MCF 10A (cell line): Measurements from ENCODE around the gene MAN1A1. TPM values are rescaled to one million over a fixed set of nuclear protein-coding genes. Genes with fewer than 3 reads are reported as not detected.
A peak's percentile ranks its signal among the peaks of the same experiment; 100 is the strongest.

Experiments
- BruUV-seq: library from RNA; stranded (reverse); fragments of 400-500 nt; replicated peaks from 2 replicates; lab custom pipeline; 2021; lab: Mats Ljungman, UMichigan
- CTCF ChIA-PET: fragments of 300-600 bp; sonication (Branson Sonifier 250); formaldehyde crosslinking; extraction: SDS; loops from one replicate; lab custom pipeline; 2021; ENCODE audit warnings: antibody characterized with exemption, inconsistent platforms; lab: Yijun Ruan, JAX
- POLR2A ChIA-PET: fragments of 300-600, 350-650 bp; sonication (Branson Sonifier 250); formaldehyde crosslinking; extraction: SDS; loops from one replicate; lab custom pipeline; 2020; ENCODE audit warnings: antibody characterized with exemption, inconsistent platforms; lab: Yijun Ruan, JAX
- DNase-seq: peaks from one replicate; pipeline ENCODE4 v3.0.0-alpha.2; 2018; ENCODE audit not compliant: unreplicated experiment
- H3K27ac Mint-ChIP-seq: one replicate; pipeline ENCODE4 v1.8.0; 2022; ENCODE audit warnings: mild to moderate bottlenecking, low read depth, mixed read lengths; ENCODE audit not compliant: unreplicated experiment
- H3K27me3 Mint-ChIP-seq: one replicate; pipeline ENCODE4 v1.8.0; 2022; ENCODE audit warnings: mixed read lengths; ENCODE audit not compliant: insufficient read depth, unreplicated experiment
- H3K36me3 Mint-ChIP-seq: one replicate; pipeline ENCODE4 v1.8.0; 2022; ENCODE audit warnings: mild to moderate bottlenecking, moderate library complexity, mixed read lengths; ENCODE audit not compliant: insufficient read depth, unreplicated experiment
- H3K4me1 Mint-ChIP-seq: one replicate; pipeline ENCODE4 v1.8.0; 2022; ENCODE audit warnings: mixed read lengths; ENCODE audit not compliant: insufficient read depth, unreplicated experiment
- H3K4me3 Mint-ChIP-seq: one replicate; pipeline ENCODE4 v1.8.0; 2022; ENCODE audit warnings: mild to moderate bottlenecking, moderate library complexity, mixed read lengths; ENCODE audit not compliant: unreplicated experiment
- H3K9me3 Mint-ChIP-seq: one replicate; pipeline ENCODE4 v1.8.0; 2022; ENCODE audit warnings: mixed read lengths; ENCODE audit not compliant: unreplicated experiment
- CTCF ChIP-seq: fragments of 200-600 bp; IDR thresholded peaks from one replicate; pipeline ENCODE4 v1.8.0; 2022; ENCODE audit warnings: antibody characterized with exemption, mild to moderate bottlenecking; ENCODE audit not compliant: unreplicated experiment
- intact Hi-C: fragments of 100-400 bp; cut with micrococcal nuclease; formaldehyde crosslinking; loops from 2 replicates; pipeline ENCODE4 v1.14.1; 2022
- total RNA-seq: library from RNA; stranded (reverse); gene quantifications from 2 replicates; pipeline ENCODE4 v1.2.3, GENCODE V29; 2022

The MAN1A1 gene
- total RNA-seq, 1 experiment from 2014 or later, result 1.3 TPM

GRCh38 chr6:119147101-119148053, 202.2 kb downstream of the MAN1A1 start:
- intact Hi-C loops, result loop anchor here (1.0 to 5.0 kb wide), 10 partner anchors 18 to 1679 kb away; no protein-coding TSS in a partner anchor
- ChIA-PET CTCF (interaction anchor here (0.6 to 7.3 kb wide), 45 partner anchors 10 to 1987 kb away, joined by 3 to 60 read pairs (median 4); no protein-coding TSS in a partner anchor), POLR2A (interaction anchor here (0.6 to 3.0 kb wide), 7 partner anchors 21 to 1884 kb away, joined by 3 to 17 read pairs (median 3); no protein-coding TSS in a partner anchor)
- TF ChIP-seq CTCF, result no peak
- Mint-ChIP-seq H3K36me3 (peaks cover 6% of the 10 kb centered on the region), H3K4me3 (no peak overlapping the region), H3K27ac (peak overlapping the region; percentile 0), H3K4me1 (peaks cover 19% of the 10 kb centered on the region), H3K9me3 (no peaks in the 10 kb centered on the region), H3K27me3 (no peaks in the 10 kb centered on the region)
- BruUV-seq, result no TSS peak
- DNase-seq, result peak; percentile 96

GRCh38 chr6:119145111-119145510, 204.4 kb downstream of the MAN1A1 start:
- Mint-ChIP-seq H3K36me3 (peaks cover 9% of the 10 kb centered on the region), H3K27ac (no peak overlapping the region), H3K9me3 (no peaks in the 10 kb centered on the region), H3K27me3 (no peaks in the 10 kb centered on the region), H3K4me3 (no peak overlapping the region), H3K4me1 (peaks cover 19% of the 10 kb centered on the region)
- DNase-seq, result no peak
- intact Hi-C loops, result loop anchor here (5.0 kb wide), 1 partner anchor 577 kb away; no protein-coding TSS in a partner anchor
- ChIA-PET POLR2A (no interaction called here), CTCF (interaction anchor here (0.6 to 7.3 kb wide), 5 partner anchors 13 to 483 kb away, joined by 3 to 33 read pairs (median 4); no protein-coding TSS in a partner anchor)
- BruUV-seq, result no TSS peak
- no peak for TF ChIP-seq CTCF

DNA sequence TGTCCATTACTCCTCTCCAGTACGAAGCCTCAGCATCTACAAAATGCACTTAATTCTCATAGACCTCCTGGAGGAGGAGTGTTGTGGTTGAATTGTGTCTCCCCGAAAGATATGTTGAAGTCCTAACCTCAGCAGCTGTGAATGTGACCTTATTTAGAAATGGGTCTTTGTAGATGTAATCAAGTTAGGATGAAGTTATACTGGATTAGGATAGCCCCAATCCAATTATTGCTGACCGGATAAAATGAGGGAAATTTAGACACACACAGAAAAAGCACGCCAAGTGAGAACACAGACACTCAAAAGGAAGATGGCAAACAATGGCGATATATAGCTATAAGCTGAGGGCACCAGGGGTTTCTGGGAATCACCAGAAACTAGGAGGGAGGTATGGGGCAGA, 206.9 kb downstream of the MAN1A1 start:
- H3K36me3 Mint-ChIP-seq, result peaks cover 9% of the 10 kb centered on the region
- ChIA-PET POLR2A (no interaction called here), CTCF (interaction anchor here (0.6 to 1.8 kb wide), 4 partner anchors 13 to 836 kb away, joined by 3 to 9 read pairs (median 3); no protein-coding TSS in a partner anchor)
- no peaks in the 10 kb centered on the region for H3K27me3 Mint-ChIP-seq
- no peaks in the 10 kb centered on the region for H3K9me3 Mint-ChIP-seq
- intact Hi-C loops, result no loop called here
- no peak overlapping the region for H3K4me3 Mint-ChIP-seq
- H3K27ac Mint-ChIP-seq, result no peak overlapping the region
- BruUV-seq, result no TSS peak
- no peak for DNase-seq
- H3K4me1 Mint-ChIP-seq, result peaks cover 13% of the 10 kb centered on the region
- no peak for TF ChIP-seq CTCF

DNA sequence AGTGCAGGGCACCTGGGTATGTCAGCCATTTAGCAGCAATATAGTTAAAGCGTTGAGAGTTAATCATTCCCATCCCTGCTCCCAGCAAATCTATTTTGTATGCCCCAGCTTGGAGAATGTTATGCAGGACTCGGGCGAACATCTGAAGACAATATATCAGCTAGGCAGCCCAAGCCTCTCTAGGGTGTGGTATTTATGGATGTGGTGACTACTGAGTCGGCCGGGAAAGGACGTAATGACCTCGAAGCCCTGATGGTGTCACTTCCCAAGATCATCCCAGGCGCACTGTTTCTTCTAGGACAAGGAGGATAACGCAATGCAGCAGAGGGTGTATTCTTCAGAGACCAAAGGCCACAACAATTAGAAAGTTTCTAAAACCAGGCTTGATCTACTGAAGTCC, 207.5 kb downstream of the MAN1A1 start:
- ChIA-PET CTCF (interaction anchor here (0.6 to 1.8 kb wide), 5 partner anchors 13 to 864 kb away, joined by 3 to 9 read pairs (median 3); no protein-coding TSS in a partner anchor), POLR2A (no interaction called here)
- H3K9me3 Mint-ChIP-seq, result no peaks in the 10 kb centered on the region
- H3K27me3 Mint-ChIP-seq, result no peaks in the 10 kb centered on the region
- peaks cover 9% of the 10 kb centered on the region for H3K36me3 Mint-ChIP-seq
- DNase-seq, result no peak
- BruUV-seq, result no TSS peak
- H3K4me1 Mint-ChIP-seq, result peaks cover 13% of the 10 kb centered on the region
- H3K4me3 Mint-ChIP-seq, result no peak overlapping the region
- H3K27ac Mint-ChIP-seq, result no peak overlapping the region
- TF ChIP-seq CTCF, result no peak
- intact Hi-C loops, result no loop called here
